ENCODE measurements around the gene CDK13. TPM values are rescaled to one million over a fixed set of nuclear protein-coding genes. Genes with fewer than 3 reads are reported as not detected.
A peak's percentile ranks its signal among the peaks of the same experiment; 100 is the strongest.

Gene CDK13
- total RNA-seq, 1 experiment from 2014 or later = 52.2 TPM

GRCh38 chr7:40095230-40095629 lies 145.2 kb downstream of the CDK13 start:
- H3K9me3 ChIP-seq (ENCODE audit: control insufficient read depth, low read depth, low read length) = no peaks in the 10 kb centered on the region
- H4K91ac ChIP-seq (ENCODE audit: insufficient read length, low read depth, low read length) = no peak overlapping the region
- no peak overlapping the region for H3K9ac ChIP-seq (ENCODE audit: extremely low read depth, insufficient read length, low read length)
- TF ChIP-seq, protein P1, sequence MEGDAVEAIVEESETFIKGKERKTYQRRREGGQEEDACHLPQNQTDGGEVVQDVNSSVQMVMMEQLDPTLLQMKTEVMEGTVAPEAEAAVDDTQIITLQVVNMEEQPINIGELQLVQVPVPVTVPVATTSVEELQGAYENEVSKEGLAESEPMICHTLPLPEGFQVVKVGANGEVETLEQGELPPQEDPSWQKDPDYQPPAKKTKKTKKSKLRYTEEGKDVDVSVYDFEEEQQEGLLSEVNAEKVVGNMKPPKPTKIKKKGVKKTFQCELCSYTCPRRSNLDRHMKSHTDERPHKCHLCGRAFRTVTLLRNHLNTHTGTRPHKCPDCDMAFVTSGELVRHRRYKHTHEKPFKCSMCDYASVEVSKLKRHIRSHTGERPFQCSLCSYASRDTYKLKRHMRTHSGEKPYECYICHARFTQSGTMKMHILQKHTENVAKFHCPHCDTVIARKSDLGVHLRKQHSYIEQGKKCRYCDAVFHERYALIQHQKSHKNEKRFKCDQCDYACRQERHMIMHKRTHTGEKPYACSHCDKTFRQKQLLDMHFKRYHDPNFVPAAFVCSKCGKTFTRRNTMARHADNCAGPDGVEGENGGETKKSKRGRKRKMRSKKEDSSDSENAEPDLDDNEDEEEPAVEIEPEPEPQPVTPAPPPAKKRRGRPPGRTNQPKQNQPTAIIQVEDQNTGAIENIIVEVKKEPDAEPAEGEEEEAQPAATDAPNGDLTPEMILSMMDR (conservative IDR thresholded peaks at IDR 0.05) = no peak
- no peak for DNase-seq
- H3K4ac ChIP-seq (ENCODE audit: low read depth, low read length) = no peak overlapping the region
- no peaks in the 10 kb centered on the region for H4K20me1 ChIP-seq (ENCODE audit: control insufficient read depth, insufficient read depth, insufficient read length)
- H2AFZ ChIP-seq (ENCODE audit: low read length) = no peak overlapping the region
- Mint-ChIP-seq H3K4me3 (no peak overlapping the region), H3K4me1 (peaks cover 13 to 22% of the 10 kb centered on the region in 2 experiments), H3K9me3 (no peaks in the 10 kb centered on the region), H3K36me3 (ENCODE audit: insufficient read depth in 1 of 3, low read depth in 3 of 3) (peaks cover 6 to 40% (median 31%) of the 10 kb centered on the region in 3 experiments; a peak in 6 of 7 replicates), H3K27ac (peak overlapping the region in 1 of 3 experiments; percentile 57; a peak in 1 of 7 replicates), H3K27me3 (ENCODE audit: low read depth) (no peaks in the 10 kb centered on the region)
- no peak overlapping the region for H3K56ac ChIP-seq (ENCODE audit: insufficient read length, low read depth, low read length)
- H3K27me3 ChIP-seq (ENCODE audit: insufficient read depth, low read length) = no peaks in the 10 kb centered on the region
- H3K4me2 ChIP-seq (ENCODE audit: insufficient read depth, insufficient read length, low read length) = no peak overlapping the region
- H3K79me2 ChIP-seq (ENCODE audit: insufficient read depth, low read length) = no peaks in the 10 kb centered on the region
- H2BK15ac ChIP-seq (ENCODE audit: low read depth, low read length) = no peak overlapping the region
- H3K23me2 ChIP-seq (ENCODE audit: insufficient read length, low read depth, low read length, poor library complexity, severe bottlenecking) = no peaks in the 10 kb centered on the region
- H3T11ph ChIP-seq (ENCODE audit: low read length) = no peak overlapping the region
- no CpG with 5 or more reads among the region's 1 CpG for WGBS (ENCODE audit: extremely low coverage, insufficient read length, low lambda C conversion rate)
- H3K27ac ChIP-seq (ENCODE audit: insufficient read length, low read depth, low read length) = no peak overlapping the region
- H3K4me1 ChIP-seq (ENCODE audit: insufficient read depth, low read length) = no peaks in the 10 kb centered on the region; the same call in 1 of the 2 replicates
- H2BK12ac ChIP-seq (ENCODE audit: insufficient read length, low read depth, low read length) = no peak overlapping the region
- no peak overlapping the region for H2AK5ac ChIP-seq (ENCODE audit: insufficient read length, low read length)
- H4K8ac ChIP-seq (replicated peaks; ENCODE audit: insufficient read length, low read depth, low read length) = no peak overlapping the region
- H2BK20ac ChIP-seq (ENCODE audit: low read depth, low read length, poor library complexity, severe bottlenecking) = no peak overlapping the region
- H3K79me1 ChIP-seq (ENCODE audit: insufficient read depth, low read depth, low read length, poor library complexity, severe bottlenecking) = no peaks in the 10 kb centered on the region
- H3K14ac ChIP-seq (ENCODE audit: insufficient read depth, low read length) = no peak overlapping the region
- no peak overlapping the region for H3K23ac ChIP-seq (ENCODE audit: insufficient read length, low read depth, low read length)
- no peak overlapping the region for H3K18ac ChIP-seq (ENCODE audit: insufficient read length, low read depth, low read length)
- H2BK5ac ChIP-seq (ENCODE audit: insufficient read length, low read length) = no peak overlapping the region
- no peak overlapping the region for H2BK120ac ChIP-seq (ENCODE audit: low read depth, low read length, poor library complexity, severe bottlenecking)
- no peak overlapping the region for H4K5ac ChIP-seq (ENCODE audit: insufficient read length, low read depth, low read length)
